GM12878 (cell line): ENCODE measurements around the gene HPX. TPM values are rescaled to one million over a fixed set of nuclear protein-coding genes. Genes with fewer than 3 reads are reported as not detected.

ENCODE experiments used
- ATAC-seq: fragments of 200-7000 bp; cut with Tn5 transposase; 3 replicates; pipeline ENCODE4 v1.9.1; 2020; ENCODE audit warnings: mild to moderate bottlenecking, moderate library complexity
- BruUV-seq: library from RNA; stranded (reverse); fragments of 400-500 nt; replicated peaks from 2 replicates; lab custom pipeline; 2021; lab: Mats Ljungman, UMichigan
- CTCF ChIA-PET: fragments of 300-600 bp; sonication (Branson Sonifier 250); formaldehyde crosslinking; extraction: SDS; loops from one replicate; lab custom pipeline; 2021; ENCODE audit warnings: inconsistent platforms; lab: Yijun Ruan, JAX
- POLR2A ChIA-PET: fragments of 350-600 bp; formaldehyde crosslinking; extraction: SDS; loops from one replicate; lab custom pipeline; 2021; ENCODE audit warnings: inconsistent platforms; lab: Charles Lee
- RAD21 ChIA-PET: fragments of 300-600 bp; sonication (Branson Sonifier 250); formaldehyde crosslinking; loops from one replicate; lab custom pipeline; 2023; ENCODE audit warnings: antibody characterized with exemption; ENCODE audit not compliant: unreplicated experiment; lab: Charles Lee
- SMC1A ChIA-PET: fragments of 300-600 bp; sonication (Branson Sonifier 250); formaldehyde crosslinking; loops from one replicate; lab custom pipeline; 2023; ENCODE audit not compliant: unreplicated experiment, uncharacterized antibody; lab: Charles Lee
- DNase-seq: peaks from one replicate; pipeline ENCODE4 v3.0.0-alpha.2; 2011; ENCODE audit warnings: low read depth, low spot score
- FAIRE-seq: peaks from 3 replicates; lab custom pipeline; 2011; peaks lifted over from hg19 to GRCh38; lab: Jason Lieb, UNC
- H2AFZ ChIP-seq: 2 replicates; pipeline ENCODE4 v1.6.0; 2011; ENCODE audit warnings: low read depth, low read length, control low read depth; ENCODE audit not compliant: control insufficient read depth
- H3K27ac ChIP-seq: 2 replicates; pipeline ENCODE4 v1.5.1; 2011; ENCODE audit warnings: control low read depth; ENCODE audit not compliant: control insufficient read depth, insufficient read depth
- H3K27me3 ChIP-seq, 2 experiments: replicated peaks in 1 of 2; 2 replicates each; pipeline versions ENCODE4 v1.6.0 to v1.6.1; 2011; ENCODE audit warnings: low read length in 1 of 2; ENCODE audit not compliant: control insufficient read depth in 2 of 2, insufficient read depth in 2 of 2
- H3K36me3 ChIP-seq, 2 experiments: 2 replicates each; pipeline ENCODE4 v1.5.1; 2011; ENCODE audit warnings: low read length in 1 of 2; ENCODE audit not compliant: control insufficient read depth in 2 of 2, insufficient read depth in 2 of 2
- H3K4me1 ChIP-seq: 2 replicates; pipeline ENCODE4 v1.6.1; 2011; ENCODE audit warnings: mild to moderate bottlenecking, low read length, moderate library complexity, mixed read lengths; ENCODE audit not compliant: control insufficient read depth, insufficient read depth
- H3K4me2 ChIP-seq: 2 replicates; pipeline ENCODE4 v1.6.0; 2011; ENCODE audit warnings: control low read depth; ENCODE audit not compliant: control insufficient read depth, insufficient read depth
- H3K4me3 ChIP-seq: fragments of 200-600 bp; sonication (generic); 2 replicates; pipeline ENCODE4 v1.5.1; 2016
- H3K79me2 ChIP-seq: 2 replicates; pipeline ENCODE4 v1.6.0; 2011; ENCODE audit warnings: low read length; ENCODE audit not compliant: control insufficient read depth, insufficient read depth
- H3K9ac ChIP-seq: 2 replicates; pipeline ENCODE4 v1.8.0; 2011; ENCODE audit warnings: low read length, control low read depth, mixed read lengths; ENCODE audit not compliant: control insufficient read depth, insufficient read depth
- H3K9me3 ChIP-seq: replicated peaks from 3 replicates; pipeline ENCODE4 v1.5.1; 2011; ENCODE audit warnings: mild to moderate bottlenecking, low read length; ENCODE audit not compliant: control insufficient read depth, insufficient read depth
- H4K20me1 ChIP-seq: 2 replicates; pipeline ENCODE4 v1.6.0; 2011; ENCODE audit not compliant: control insufficient read depth, insufficient read depth
- ATF2 ChIP-seq: IDR thresholded peaks from 2 replicates; pipeline ENCODE4 v1.6.1; 2012; ENCODE audit warnings: low read length, inconsistent platforms
- BACH1 ChIP-seq: fragments of 450-650 bp; IDR thresholded peaks from 2 replicates; pipeline ENCODE4 v1.6.1; 2017; ENCODE audit warnings: mild to moderate bottlenecking, borderline replicate concordance
- CUX1 ChIP-seq: IDR thresholded peaks from 2 replicates; pipeline ENCODE4 v1.6.1; 2012; ENCODE audit warnings: improper control_type of control experiment, low read depth, low read length; ENCODE audit not compliant: insufficient replicate concordance
- IKZF2 ChIP-seq, 2 experiments: fragments of 450-650 bp; IDR thresholded peaks; 2 replicates each; pipeline ENCODE4 v1.6.1; 2017; ENCODE audit warnings: mild to moderate bottlenecking in 2 of 2, moderate library complexity in 2 of 2
- RBBP5 ChIP-seq: fragments of 200-600 bp; sonication (generic); conservative IDR thresholded peaks from 2 replicates; pipeline ENCODE4 v1.6.1; 2016
- RCOR1 ChIP-seq: conservative IDR thresholded peaks from 2 replicates; pipeline ENCODE4 v1.6.1; 2012; ENCODE audit warnings: low read depth, low read length, improper control_type of control experiment
- SIX5 ChIP-seq: IDR thresholded peaks from 2 replicates; pipeline ENCODE4 v1.6.1; 2011; ENCODE audit warnings: mild to moderate bottlenecking, low read depth, low read length, moderate library complexity; ENCODE audit not compliant: severe bottlenecking
- SRF ChIP-seq, 2 experiments: IDR thresholded peaks; 2 replicates each; pipeline ENCODE4 v1.6.1; 2011; ENCODE audit warnings: low read depth in 2 of 2, low read length in 2 of 2, mild to moderate bottlenecking in 1 of 2, moderate library complexity in 1 of 2
- TBL1XR1 ChIP-seq: IDR thresholded peaks from 2 replicates; pipeline ENCODE4 v1.6.1; 2012; ENCODE audit warnings: low read depth, low read length, improper control_type of control experiment
- USF2 ChIP-seq: IDR thresholded peaks from 2 replicates; pipeline ENCODE4 v1.6.1; 2011; ENCODE audit warnings: low read depth, low read length, improper control_type of control experiment, borderline replicate concordance
- ZBTB11 ChIP-seq: fragments of 450-650 bp; formaldehyde crosslinking; IDR thresholded peaks from 2 replicates; pipeline ENCODE4 v1.5.0; 2022; ENCODE audit warnings: mild to moderate bottlenecking, missing genetic modification characterization
- WGBS: methylation state at CpG from one replicate; pipeline ENCODE4 v1.1.6; 2016; ENCODE audit warnings: low lambda C conversion rate; ENCODE audit not compliant: insufficient replicate concordance, insufficient coverage; ENCODE audit errors: missing lambda C conversion rate; 5-methylcytosine and 5-hydroxymethylcytosine counted together
- in situ Hi-C: fragments of 300-500 bp; cut with MboI; formaldehyde crosslinking; loops from 9 replicates; pipeline ENCODE4 v1.14.3; 2018; ENCODE audit warnings: mixed read lengths
- intact Hi-C: fragments of 100-400 bp; cut with micrococcal nuclease; formaldehyde crosslinking; loops from one replicate; pipeline ENCODE4 v1.14.2; 2022; ENCODE audit not compliant: unreplicated experiment
- polyA plus RNA-seq, 11 experiments: library from polyadenylated mRNA; depleted of rRNA in 4 of 11; unstranded in 6 of 11; stranded (reverse) in 5 of 11; fragments of >200 nt; fragmentation: Nextera tagmentation in 4 of 11; fragmentation: Illumina TruSeq in 1 of 11; extraction: Ambion mirVana in 4 of 11; extraction: Trizol in 1 of 11; gene quantifications; 1 replicate in 1 of 11; 2 replicates in 10 of 11; pipeline versions ENCODE4 v1.2.1 to v1.2.3, GENCODE V29; 2011 to 2016; ENCODE audit warnings: inconsistent platforms in 2 of 11, missing spikeins in 2 of 11, low read depth in 1 of 11
- total RNA-seq, 4 experiments: library from RNA; depleted of rRNA in 3 of 4; stranded (reverse); fragments of >200 nt in 3 of 4; fragmentation: Illumina TruSeq in 1 of 4; extraction: Trizol in 1 of 4; gene quantifications; 2 replicates each; pipeline versions ENCODE4 v1.2.1 to v1.2.3, GENCODE V29; 2013 to 2021

Gene HPX
- total and polyA plus RNA-seq, 10 of the 15 experiments (the other 5 are each of a cell fraction or from before 2014, with no cell fraction given): 0.08 to 1.7 (median 0.18) TPM; not detected in 1

- TF ChIP-seq CUX1 (no peak), RBBP5 (no peak), RCOR1 (no peak), USF2 (no peak)
Measured at GRCh38 chr11:6480299-6480914, 39.6 kb upstream of the HPX start (continued).

GRCh38 chr11:6476571-6476970 is 35.8 kb upstream of the HPX start:
- TF ChIP-seq ZBTB11 (CRISPR knock-in tag) (no peak), TBL1XR1 (no peak), BACH1 (no peak), ATF2 (no peak), SIX5 (no peak), IKZF2 (IDR thresholded peaks at IDR 0.05) (no peak), SRF (IDR thresholded peaks at IDR 0.05; ENCODE audit: low read depth in 2 of 2, low read length in 2 of 2) (no peak)
- ATAC-seq (no peak), FAIRE-seq (no peak), DNase-seq (no peak)
- Histone ChIP-seq H3K27ac (no peak overlapping the region), H3K36me3 (peaks cover 1 to 13% of the 10 kb centered on the region in 2 experiments; a peak in 3 of 4 replicates), H3K4me2 (no peak overlapping the region), H2AFZ (no peak overlapping the region), H4K20me1 (no peaks in the 10 kb centered on the region), H3K4me1 (peaks cover 14% of the 10 kb centered on the region), H3K9me3 (no peaks in the 10 kb centered on the region), H3K4me3 (no peak overlapping the region), H3K79me2 (peaks cover 19% of the 10 kb centered on the region), H3K9ac (no peak overlapping the region), H3K27me3 (no peaks in the 10 kb centered on the region)
- RAD21 ChIA-PET: no interaction called here
- in situ Hi-C loops (no loop called here), intact Hi-C loops (no loop called here)
- SMC1A ChIA-PET: interaction anchor here (0.6 to 1.8 kb wide), 3 partner anchors 8 to 29 kb away, joined by 3 to 4 read pairs (median 4); no protein-coding TSS in a partner anchor
- no TSS peak for BruUV-seq
- CTCF ChIA-PET: interaction anchor here (0.8 to 2.2 kb wide), 3 partner anchors 9 to 97 kb away, joined by 3 to 8 read pairs (median 3); no protein-coding TSS in a partner anchor
- POLR2A ChIA-PET: no interaction called here
- WGBS: 99% methylated on average over 4 of the region's 4 CpGs
